ENCODE data around the gene DMAC2.
A peak's percentile ranks its signal among the peaks of the same experiment; 100 is the strongest.
"Not testable (repeated sequence)": the region's sequence is repeated elsewhere in the genome, so short reads cannot be mapped to it uniquely, and the experiment has no call there.

The DMAC2 gene

DNA sequence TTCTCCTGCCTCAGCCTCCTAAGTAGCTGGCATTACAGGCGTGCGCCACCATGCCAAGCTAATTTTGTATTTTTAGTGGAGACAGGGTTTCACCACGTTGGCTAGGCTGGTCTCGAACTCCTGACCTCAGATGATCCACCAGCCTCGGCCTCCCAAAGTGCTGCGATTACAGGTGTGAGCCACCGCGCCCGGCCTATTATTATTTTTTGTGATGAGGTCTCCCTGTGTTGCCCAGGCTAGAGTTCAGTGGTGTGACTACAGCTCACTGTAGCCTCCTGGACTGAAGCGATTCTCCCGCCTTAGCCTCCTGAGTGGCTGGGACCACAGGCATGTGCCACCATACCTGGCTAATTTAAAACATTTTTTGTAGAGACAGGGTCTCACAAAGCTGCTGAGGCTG, 4.3 kb downstream of the DMAC2 start:
- not testable (repeated sequence) for H4K91ac ChIP-seq (ENCODE audit: low read length); H3K4ac ChIP-seq (ENCODE audit: low read depth in 1 of 2, low read length in 2 of 2); H3K4me2 ChIP-seq (ENCODE audit: low read length, poor library complexity, severe bottlenecking); H3K23ac ChIP-seq (ENCODE audit: low read length in 2 of 2); H2BK120ac ChIP-seq (ENCODE audit: low read depth, low read length); H3K9ac ChIP-seq (ENCODE audit: low read length); H3K14ac ChIP-seq (ENCODE audit: low read length in 2 of 2); H3K18ac ChIP-seq (ENCODE audit: low read depth in 1 of 2, low read length in 2 of 2); H2AFZ ChIP-seq (ENCODE audit: low read depth, low read length); H2BK12ac ChIP-seq (ENCODE audit: low read length in 2 of 2); H4K8ac ChIP-seq (ENCODE audit: low read length); H3K27ac ChIP-seq (ENCODE audit: low read length, poor library complexity, severe bottlenecking); H3K9me3 ChIP-seq (ENCODE audit: control insufficient read depth, low read length); DNase-seq; H3K4me1 ChIP-seq (ENCODE audit: control insufficient read depth, insufficient read depth, low read depth, low read length); H2BK5ac ChIP-seq (ENCODE audit: low read depth, low read length, poor library complexity, severe bottlenecking); H3K27me3 ChIP-seq (ENCODE audit: control insufficient read depth in 1 of 2, insufficient read depth in 1 of 2, low read length in 2 of 2); H2BK15ac ChIP-seq (ENCODE audit: low read depth, poor library complexity, severe bottlenecking); H2AK5ac ChIP-seq (ENCODE audit: low read length, severe bottlenecking); H3K4me3 ChIP-seq (ENCODE audit: insufficient read depth in 1 of 2, low read depth in 1 of 2, low read length in 2 of 2)
- Histone ChIP-seq H3K36me3 (ENCODE audit: control insufficient read depth in 1 of 2, insufficient read depth in 2 of 2, low read depth in 1 of 2, low read length in 2 of 2) (peaks cover 44 to 47% of the 10 kb centered on the region in 2 experiments), H3K79me1 (replicated peaks; ENCODE audit: low read length, poor library complexity, severe bottlenecking) (peaks cover 33% of the 10 kb centered on the region)
- 95% methylated on average over 11 of the region's 11 CpGs for WGBS

DNA sequence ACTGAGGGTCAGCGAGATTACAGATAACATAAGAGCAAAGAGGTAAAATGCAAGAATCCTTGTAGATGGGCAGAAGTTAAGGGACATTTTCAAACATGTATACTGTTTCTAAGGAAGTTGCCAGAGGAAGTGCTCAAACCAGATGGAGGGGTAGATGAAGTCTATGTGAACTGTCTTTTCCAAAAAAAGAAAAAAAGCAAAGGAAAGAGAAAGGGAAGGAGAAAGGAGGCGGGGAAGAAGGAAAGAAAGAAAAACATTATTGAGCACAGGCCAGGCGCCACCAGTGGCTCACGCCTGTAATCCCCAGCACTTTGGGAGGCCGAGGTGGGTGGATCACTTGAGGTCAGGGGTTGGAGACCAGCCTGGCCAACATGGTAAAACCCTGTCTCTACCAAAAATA, 5.3 kb downstream of the DMAC2 start:
- WGBS = 96% methylated on average over 5 of the region's 5 CpGs

DNA sequence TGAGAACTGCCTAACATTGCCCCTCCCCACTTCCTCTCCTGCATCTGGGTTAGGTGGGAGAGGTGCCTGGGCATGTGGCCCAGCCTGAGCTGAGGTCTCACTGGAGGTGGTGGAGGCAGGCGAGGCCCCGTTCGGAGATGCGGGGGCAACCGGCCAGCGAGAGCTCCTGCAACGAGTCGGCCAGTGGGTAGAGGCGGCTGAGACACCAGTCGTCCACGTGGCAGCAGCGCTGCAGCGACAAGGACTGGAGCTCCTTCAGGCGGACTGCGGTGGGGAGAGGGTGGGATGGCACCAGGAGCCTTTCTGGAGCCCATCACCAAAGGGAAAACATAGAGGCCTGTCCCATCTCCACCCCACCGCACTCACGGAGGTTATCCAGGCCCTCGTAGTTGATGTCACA, 6.5 kb downstream of the DMAC2 start:
- Histone ChIP-seq H2BK120ac (ENCODE audit: low read depth, low read length) (no peak overlapping the region), H3K36me3 (ENCODE audit: control insufficient read depth in 1 of 2, insufficient read depth in 2 of 2, low read depth in 1 of 2, low read length in 2 of 2) (peaks cover 44 to 50% of the 10 kb centered on the region in 2 experiments), H3K4me2 (ENCODE audit: low read length, poor library complexity, severe bottlenecking) (no peak overlapping the region), H2AK5ac (ENCODE audit: low read length, severe bottlenecking) (no peak overlapping the region), H4K8ac (ENCODE audit: low read length) (peak overlapping the region; percentile 67), H3K18ac (ENCODE audit: low read depth in 1 of 2, low read length in 2 of 2) (no peak overlapping the region), H3K4me1 (ENCODE audit: control insufficient read depth, insufficient read depth, low read depth, low read length) (peaks cover 13% of the 10 kb centered on the region), H3K4ac (ENCODE audit: low read depth in 1 of 2, low read length in 2 of 2) (no peak overlapping the region), H3K27ac (ENCODE audit: low read length, poor library complexity, severe bottlenecking) (no peak overlapping the region), H3K79me1 (replicated peaks; ENCODE audit: low read length, poor library complexity, severe bottlenecking) (peaks cover 26% of the 10 kb centered on the region), H2BK12ac (ENCODE audit: low read length in 2 of 2) (no peak overlapping the region), H3K23ac (ENCODE audit: low read length in 2 of 2) (no peak overlapping the region), H3K14ac (ENCODE audit: low read length in 2 of 2) (no peak overlapping the region), H2AFZ (ENCODE audit: low read depth, low read length) (no peak overlapping the region), H3K4me3 (ENCODE audit: insufficient read depth in 1 of 2, low read depth in 1 of 2, low read length in 2 of 2) (no peak overlapping the region), H2BK5ac (ENCODE audit: low read depth, low read length, poor library complexity, severe bottlenecking) (no peak overlapping the region), H3K9me3 (ENCODE audit: control insufficient read depth, low read length) (no peaks in the 10 kb centered on the region), H3K9ac (ENCODE audit: low read length) (no peak overlapping the region), H4K91ac (ENCODE audit: low read length) (peak overlapping the region; percentile 62), H2BK15ac (ENCODE audit: low read depth, poor library complexity, severe bottlenecking) (no peak overlapping the region), H3K27me3 (ENCODE audit: control insufficient read depth in 1 of 2, insufficient read depth in 1 of 2, low read length in 2 of 2) (no peaks in the 10 kb centered on the region)
- DNase-seq = no peak
- WGBS = 92% methylated on average over 18 of the region's 18 CpGs

More for the DNA sequence above, 5.3 kb downstream of the DMAC2 start:
- Histone ChIP-seq H3K9me3 (ENCODE audit: control insufficient read depth, low read length) (no peaks in the 10 kb centered on the region), H2AK5ac (ENCODE audit: low read length, severe bottlenecking) (no peak overlapping the region), H2BK5ac (ENCODE audit: low read depth, low read length, poor library complexity, severe bottlenecking) (no peak overlapping the region), H3K9ac (ENCODE audit: low read length) (no peak overlapping the region), H2BK120ac (ENCODE audit: low read depth, low read length) (no peak overlapping the region), H3K4me3 (ENCODE audit: insufficient read depth in 1 of 2, low read depth in 1 of 2, low read length in 2 of 2) (no peak overlapping the region), H3K27ac (ENCODE audit: low read length, poor library complexity, severe bottlenecking) (no peak overlapping the region), H3K79me1 (replicated peaks; ENCODE audit: low read length, poor library complexity, severe bottlenecking) (peaks cover 33% of the 10 kb centered on the region), H3K36me3 (ENCODE audit: control insufficient read depth in 1 of 2, insufficient read depth in 2 of 2, low read depth in 1 of 2, low read length in 2 of 2) (peaks cover 44 to 51% of the 10 kb centered on the region in 2 experiments), H3K27me3 (ENCODE audit: control insufficient read depth in 1 of 2, insufficient read depth in 1 of 2, low read length in 2 of 2) (no peaks in the 10 kb centered on the region), H2AFZ (ENCODE audit: low read depth, low read length) (no peak overlapping the region), H3K14ac (ENCODE audit: low read length in 2 of 2) (no peak overlapping the region), H3K4me2 (ENCODE audit: low read length, poor library complexity, severe bottlenecking) (no peak overlapping the region), H2BK12ac (ENCODE audit: low read length in 2 of 2) (no peak overlapping the region), H3K23ac (ENCODE audit: low read length in 2 of 2) (no peak overlapping the region), H4K91ac (ENCODE audit: low read length) (no peak overlapping the region), H3K4ac (ENCODE audit: low read depth in 1 of 2, low read length in 2 of 2) (no peak overlapping the region), H2BK15ac (ENCODE audit: low read depth, poor library complexity, severe bottlenecking) (no peak overlapping the region), H3K4me1 (ENCODE audit: control insufficient read depth, insufficient read depth, low read depth, low read length) (peaks cover 5% of the 10 kb centered on the region), H3K18ac (ENCODE audit: low read depth in 1 of 2, low read length in 2 of 2) (no peak overlapping the region), H4K8ac (ENCODE audit: low read length) (no peak overlapping the region)
- no peak for DNase-seq

- Histone ChIP-seq H2BK120ac (ENCODE audit: low read depth, low read length) (no peak overlapping the region), H4K8ac (ENCODE audit: low read length) (no peak overlapping the region), H3K4me2 (ENCODE audit: low read length, poor library complexity, severe bottlenecking) (no peak overlapping the region), H3K9ac (ENCODE audit: low read length) (no peak overlapping the region), H2AK5ac (ENCODE audit: low read length, severe bottlenecking) (no peak overlapping the region), H3K14ac (ENCODE audit: low read length in 2 of 2) (no peak overlapping the region), H4K91ac (ENCODE audit: low read length) (no peak overlapping the region), H3K9me3 (ENCODE audit: control insufficient read depth, low read length) (no peaks in the 10 kb centered on the region), H3K4ac (ENCODE audit: low read depth in 1 of 2, low read length in 2 of 2) (no peak overlapping the region), H3K4me3 (ENCODE audit: insufficient read depth in 1 of 2, low read depth in 1 of 2, low read length in 2 of 2) (no peak overlapping the region), H3K27ac (ENCODE audit: low read length, poor library complexity, severe bottlenecking) (no peak overlapping the region), H3K4me1 (ENCODE audit: control insufficient read depth, insufficient read depth, low read depth, low read length) (peaks cover 26% of the 10 kb centered on the region), H2BK15ac (ENCODE audit: low read depth, poor library complexity, severe bottlenecking) (no peak overlapping the region), H2BK12ac (ENCODE audit: low read length in 2 of 2) (no peak overlapping the region), H2BK5ac (ENCODE audit: low read depth, low read length, poor library complexity, severe bottlenecking) (no peak overlapping the region), H3K79me1 (replicated peaks; ENCODE audit: low read length, poor library complexity, severe bottlenecking) (peaks cover 16% of the 10 kb centered on the region), H3K23ac (ENCODE audit: low read length in 2 of 2) (no peak overlapping the region), H2AFZ (ENCODE audit: low read depth, low read length) (no peak overlapping the region), H3K36me3 (ENCODE audit: control insufficient read depth in 1 of 2, insufficient read depth in 2 of 2, low read depth in 1 of 2, low read length in 2 of 2) (peaks cover 34 to 44% of the 10 kb centered on the region in 2 experiments), H3K18ac (ENCODE audit: low read depth in 1 of 2, low read length in 2 of 2) (no peak overlapping the region), H3K27me3 (ENCODE audit: control insufficient read depth in 1 of 2, insufficient read depth in 1 of 2, low read length in 2 of 2) (no peaks in the 10 kb centered on the region)
- peak; percentile 44 for DNase-seq
- WGBS = 83% methylated on average over 23 of the region's 23 CpGs
Measured at GRCh38 chr19:41431426-41432386, 8.0 kb downstream of the DMAC2 start.

Data from mesenchymal stem cell (in vitro differentiated cells and primary cell).